GM18508 (cell line): Measurements from ENCODE around the gene CEP95.
"Not testable (repeated sequence)": the region's sequence is repeated elsewhere in the genome, so short reads cannot be mapped to it uniquely, and the experiment has no call there.

Experiments
- ATAC-seq: cut with Tn5 transposase; IDR thresholded peaks from one replicate; pipeline ENCODE4 v1.9.1; 2021; ENCODE audit warnings: moderate number of reproducible peaks; ENCODE audit not compliant: insufficient read depth, unreplicated experiment

Gene CEP95, protein sequence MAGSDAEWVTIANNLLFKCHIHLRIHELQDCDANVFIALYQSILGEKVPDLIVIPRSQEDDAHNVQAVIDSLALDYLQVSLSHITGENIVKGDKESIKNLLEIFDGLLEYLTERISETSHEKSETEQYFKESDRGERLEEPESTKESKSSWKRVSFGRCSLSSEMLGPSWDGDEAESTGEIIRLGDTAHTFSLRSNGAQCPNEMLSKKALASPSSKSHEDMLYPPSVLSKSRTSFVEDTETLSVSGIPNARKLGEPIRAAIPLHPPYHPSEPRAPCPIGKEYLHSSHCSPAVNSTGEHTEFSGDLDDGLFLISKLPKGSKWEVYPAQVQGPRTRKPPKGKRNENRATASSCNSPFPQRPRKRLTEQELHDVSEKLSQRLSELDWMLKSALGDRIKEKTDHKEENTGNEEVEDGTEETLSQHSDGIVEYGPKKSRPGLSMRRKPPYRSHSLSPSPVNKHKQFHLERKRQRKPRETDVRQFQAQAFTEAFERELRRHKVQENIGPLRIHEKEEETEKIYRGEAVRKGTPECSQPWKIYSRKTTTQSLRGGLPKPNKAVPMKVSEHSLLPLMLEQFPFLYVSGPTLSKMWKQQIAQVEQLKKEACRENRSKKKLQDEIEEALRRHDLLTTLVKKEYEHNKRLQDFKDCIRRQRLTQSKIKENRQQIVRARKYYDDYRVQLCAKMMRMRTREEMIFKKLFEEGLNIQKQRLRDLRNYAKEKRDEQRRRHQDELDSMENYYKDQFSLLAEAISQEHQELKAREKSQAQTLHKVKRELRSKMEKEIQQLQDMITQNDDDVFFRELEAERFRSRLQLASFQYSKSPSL

DNA sequence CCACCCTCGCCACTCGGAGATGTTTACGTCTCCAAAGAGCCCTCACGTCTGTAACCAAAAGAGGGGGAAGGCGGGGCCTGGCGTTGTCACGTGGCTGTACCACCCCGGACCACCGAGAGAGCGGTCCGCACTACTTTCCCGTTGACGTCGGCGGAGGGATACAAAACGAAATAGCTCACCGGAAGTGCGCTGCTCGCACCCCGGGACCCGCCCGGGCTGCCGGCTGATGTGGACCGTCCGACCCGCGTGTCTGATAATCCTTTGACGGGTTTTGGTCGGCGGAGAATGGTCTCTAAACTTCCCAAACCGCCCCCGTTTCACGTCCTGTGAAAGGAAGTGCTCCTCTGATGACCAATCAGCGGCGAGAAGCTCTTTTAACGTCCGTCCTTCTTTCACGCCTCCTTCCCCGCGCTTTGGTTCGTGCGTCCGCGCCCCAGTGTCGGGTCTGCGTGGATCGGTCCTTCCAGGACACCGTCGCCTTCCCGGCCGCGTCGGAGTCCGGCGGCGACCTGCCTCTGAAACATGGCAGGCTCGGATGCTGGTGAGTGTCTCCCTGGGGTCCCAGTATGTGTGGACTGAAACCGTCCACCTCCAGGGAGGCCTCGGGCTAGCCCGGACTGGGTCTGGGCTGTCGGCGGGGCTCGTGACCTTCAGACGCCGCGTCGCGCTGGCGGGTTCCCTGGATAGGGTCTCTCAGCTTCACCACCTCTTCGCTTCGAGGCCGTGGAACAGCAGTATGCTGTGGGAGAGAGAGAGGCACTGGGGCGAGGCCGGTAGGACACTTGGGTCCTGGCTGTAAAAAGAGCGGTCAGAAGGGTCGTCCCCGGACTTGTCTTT is at the start of gene CEP95:
Gene CEP95, plus strand, starts transcription at position 402 of the 837 bp plus-strand sequence. Its CDS starts 121 bp downstream, at position 523.
- ATAC-seq = peak; percentile 32

DNA sequence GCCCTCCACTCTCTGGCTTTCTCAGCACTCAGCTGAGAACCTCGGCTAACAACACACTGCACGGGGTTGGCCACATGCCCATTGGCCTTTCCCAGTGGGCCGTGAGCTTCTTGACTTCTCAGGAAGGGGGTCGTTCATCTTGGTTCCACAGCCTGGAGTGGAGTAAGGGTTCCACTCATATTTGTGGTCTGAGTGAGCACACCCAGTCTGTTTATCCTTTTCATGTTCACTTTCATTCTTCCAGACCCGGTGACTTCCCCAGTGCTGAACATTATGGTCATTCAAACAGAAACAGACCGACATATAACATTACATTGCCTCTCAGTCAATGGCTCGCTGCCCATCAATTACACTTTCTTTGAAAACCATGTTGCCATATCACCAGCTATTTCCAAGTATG is 49.6 kb upstream of the CEP95 start:
- no peak for ATAC-seq

DNA sequence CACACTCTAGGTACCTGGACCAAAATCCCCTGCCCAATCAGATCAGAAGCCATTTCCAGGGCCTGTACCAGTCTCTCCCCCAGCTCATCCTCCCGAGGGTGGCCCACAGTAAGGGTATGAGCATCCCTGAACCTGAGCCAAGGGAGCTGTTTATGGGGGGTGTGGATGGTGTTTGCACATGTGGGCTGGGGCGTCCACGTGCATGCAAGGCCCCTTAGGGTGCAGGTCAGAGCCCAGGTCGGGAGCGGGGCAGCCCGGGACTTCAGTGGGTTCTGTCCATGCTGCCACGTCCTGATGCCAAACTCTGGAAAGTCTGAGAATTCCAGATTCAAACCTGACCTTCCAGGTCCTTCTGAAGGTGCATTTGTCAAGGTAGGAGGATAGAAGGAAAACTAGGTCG is 48.0 kb upstream of the CEP95 start:
- no peak for ATAC-seq

DNA sequence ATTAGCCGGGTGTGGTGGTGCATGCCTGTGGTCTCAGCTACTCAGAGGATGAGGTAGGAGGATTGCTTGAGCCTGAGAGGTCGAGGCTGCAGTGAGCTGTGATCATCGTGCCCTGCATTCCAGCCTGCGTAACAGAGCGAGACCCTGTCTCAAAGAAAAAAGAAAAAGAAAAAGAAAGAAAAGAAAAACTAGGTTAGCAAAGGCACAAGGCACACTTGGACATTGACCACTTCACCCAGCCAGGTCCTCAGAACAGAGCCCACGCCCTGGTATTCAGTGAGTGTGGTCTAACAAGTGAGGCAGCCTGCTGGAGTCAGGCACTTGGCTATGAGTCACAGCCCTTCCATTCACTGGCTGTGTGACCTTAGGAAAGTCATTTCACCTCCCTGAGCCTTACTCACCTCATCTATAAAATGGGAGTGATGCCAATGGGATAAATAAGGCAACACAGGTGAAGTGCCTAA is 47.5 kb upstream of the CEP95 start:
- ATAC-seq = no peak

- not testable (repeated sequence) for ATAC-seq
These were observed 47.0 kb upstream of the CEP95 start for GRCh38 chr17:64459818-64460217.

- no peak for ATAC-seq
These were observed 45.8 kb upstream of the CEP95 start for GRCh38 chr17:64460955-64461354.

DNA sequence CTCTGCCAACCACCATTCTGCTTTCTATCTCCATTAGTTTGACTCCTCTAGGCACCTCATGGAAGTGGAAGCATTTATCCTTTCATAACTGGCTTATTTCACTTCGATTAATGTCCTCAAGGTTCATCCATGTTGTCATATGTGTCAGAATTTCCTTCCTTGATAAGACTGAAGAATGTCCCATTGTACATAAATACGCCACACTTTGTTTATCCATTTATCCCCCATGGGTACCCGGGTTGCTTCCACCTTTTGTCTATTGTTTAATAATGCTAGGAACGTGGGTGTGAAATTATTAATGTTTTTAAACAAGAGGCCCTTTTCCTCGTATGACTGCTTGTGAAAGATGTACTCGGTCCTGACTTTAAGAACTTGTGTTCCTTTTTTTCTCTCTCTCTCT is 45.0 kb upstream of the CEP95 start:
- ATAC-seq = no peak

DNA sequence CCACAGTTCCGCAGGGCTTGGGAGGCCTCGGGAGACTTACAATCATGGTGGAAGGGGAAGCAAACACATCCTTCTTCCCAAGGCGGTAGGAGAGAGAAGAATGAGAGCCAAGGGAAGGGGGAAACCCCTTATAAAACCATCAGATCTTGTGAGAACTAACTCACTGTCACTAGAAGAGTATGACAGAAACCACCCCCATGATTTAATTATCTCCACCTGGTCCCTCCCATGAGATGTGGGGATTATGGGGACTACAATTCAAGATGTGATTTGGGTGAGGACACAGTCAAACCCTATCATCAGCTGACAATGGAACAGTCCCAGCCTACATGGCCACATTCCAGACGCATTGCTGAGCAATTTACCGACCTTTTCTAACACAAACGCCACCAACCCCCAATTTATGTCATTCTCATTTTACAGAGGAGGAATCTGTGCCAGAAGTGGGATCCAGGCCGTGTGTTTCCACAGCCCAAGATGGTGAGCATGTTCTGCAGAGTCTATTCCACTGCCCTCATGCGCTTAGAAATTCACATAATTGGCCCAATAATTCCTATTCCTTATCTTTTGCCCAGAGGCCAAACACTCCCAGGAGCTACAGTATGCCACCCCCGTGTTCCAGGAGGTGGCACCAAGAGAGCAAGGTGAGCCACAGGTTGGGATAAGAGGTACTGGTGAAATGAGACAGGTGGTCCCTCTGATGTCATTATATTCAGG is 40.6 kb upstream of the CEP95 start:
- no peak for ATAC-seq

DNA sequence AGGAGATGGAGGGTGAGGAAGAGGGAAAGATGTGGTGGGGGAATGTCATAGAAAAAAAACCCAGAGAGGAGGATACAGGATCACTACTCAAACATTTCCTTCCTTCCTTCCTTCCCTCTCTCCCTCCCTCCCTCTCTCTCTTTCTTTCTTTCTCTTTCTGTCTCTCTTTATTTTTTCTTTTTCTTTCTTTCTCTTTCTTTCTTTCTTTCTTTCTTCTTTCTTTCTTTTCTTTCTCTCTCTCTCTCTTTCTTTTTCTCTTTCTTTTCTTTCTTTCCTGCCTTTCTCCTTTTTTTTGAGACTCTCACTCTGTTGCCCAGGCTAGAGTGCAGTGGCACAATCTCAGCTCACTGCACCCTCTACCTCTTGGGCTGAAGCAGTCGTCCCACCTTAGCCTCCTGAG is 39.9 kb upstream of the CEP95 start:
- not testable (repeated sequence) for ATAC-seq

- ATAC-seq = no peak
These were observed 36.2 kb upstream of the CEP95 start for GRCh38 chr17:64470625-64471024.

DNA sequence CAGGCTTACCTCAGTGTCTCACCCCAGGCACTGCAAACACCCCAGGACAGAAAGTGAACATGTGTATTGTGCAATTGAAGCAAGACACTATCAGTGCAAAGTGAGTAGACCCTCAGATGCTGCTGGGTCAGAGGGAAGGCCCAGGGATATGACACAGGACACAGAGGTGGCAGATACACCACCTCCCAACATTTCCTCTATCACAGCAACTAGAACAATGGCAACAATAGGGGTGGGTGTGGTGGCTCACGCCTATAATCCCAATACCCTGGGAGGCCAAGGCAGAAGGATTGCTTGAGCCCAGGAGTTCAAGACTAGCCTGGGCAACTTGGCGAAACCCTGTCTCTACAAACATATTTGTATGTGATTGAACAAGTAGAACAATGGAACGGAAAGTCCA is 35.3 kb upstream of the CEP95 start:
- ATAC-seq = no peak

GRCh38 chr17:64472564-64472963 is 34.2 kb upstream of the CEP95 start:
- no peak for ATAC-seq

- ATAC-seq = no peak
These were observed 28.9 kb upstream of the CEP95 start for GRCh38 chr17:64477849-64478248.

GRCh38 chr17:64480951-64481350 is 25.8 kb upstream of the CEP95 start:
- no peak for ATAC-seq

- ATAC-seq = no peak
These were observed 22.4 kb upstream of the CEP95 start for GRCh38 chr17:64484380-64484779.

DNA sequence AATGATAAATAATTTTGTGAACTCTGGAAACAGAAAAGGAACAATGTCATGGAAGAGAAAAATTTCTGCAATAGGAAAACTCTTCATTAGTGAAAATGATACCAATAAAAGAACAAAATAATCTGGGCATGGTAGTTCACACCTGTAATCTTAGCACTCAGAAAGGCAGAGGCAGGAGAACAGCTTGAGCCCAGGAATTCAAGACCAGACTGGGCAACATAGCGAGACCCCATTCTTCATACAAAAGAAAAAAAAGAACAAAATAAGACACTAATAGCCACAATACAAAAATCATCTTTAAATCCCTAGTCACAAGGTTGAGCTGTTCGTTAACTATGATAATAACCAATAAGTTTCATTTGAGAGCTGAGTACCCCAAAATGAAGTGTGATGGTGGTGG is 18.5 kb upstream of the CEP95 start:
- ATAC-seq = no peak

- no peak for ATAC-seq
These were observed 15.5 kb upstream of the CEP95 start for GRCh38 chr17:64491034-64491860.

GRCh38 chr17:64491994-64492393 is 14.8 kb upstream of the CEP95 start:
- no peak for ATAC-seq

GRCh38 chr17:64492481-64493109 is 14.2 kb upstream of the CEP95 start:
- ATAC-seq = no peak
